OCI-LY1 (cell line): ENCODE measurements around the gene DOCK4.

Experiments used
- CTCF ChIP-seq: fragments of 200-600 bp; sonication (generic), shearing (Covaris generic); IDR thresholded peaks from 2 replicates; pipeline ENCODE4 v1.5.1; 2017; ENCODE audit warnings: mild to moderate bottlenecking, antibody characterized with exemption, low read length, moderate library complexity, mixed read lengths
- EZH2 ChIP-seq: fragments of 200-600 bp; sonication (generic), shearing (Covaris generic); IDR thresholded peaks from 2 replicates; pipeline ENCODE4 v1.8.0; 2017; ENCODE audit warnings: borderline replicate concordance, mixed run types, mild to moderate bottlenecking, antibody characterized with exemption, low read length, moderate library complexity, mixed read lengths

- TF ChIP-seq CTCF: no peak
- TF ChIP-seq EZH2: no peak
These were observed 303.2 kb downstream of the DOCK4 start for GRCh38 chr7:111903016-111903415.
